Measurements from ENCODE around the gene SPCS1.

SPCS1 gene

GRCh38 chr3:52756141-52756540 lies 50.2 kb downstream of the SPCS1 start:
- DNase-seq (ENCODE audit: low spot score), result no peak
- TF ChIP-seq, protein P1, sequence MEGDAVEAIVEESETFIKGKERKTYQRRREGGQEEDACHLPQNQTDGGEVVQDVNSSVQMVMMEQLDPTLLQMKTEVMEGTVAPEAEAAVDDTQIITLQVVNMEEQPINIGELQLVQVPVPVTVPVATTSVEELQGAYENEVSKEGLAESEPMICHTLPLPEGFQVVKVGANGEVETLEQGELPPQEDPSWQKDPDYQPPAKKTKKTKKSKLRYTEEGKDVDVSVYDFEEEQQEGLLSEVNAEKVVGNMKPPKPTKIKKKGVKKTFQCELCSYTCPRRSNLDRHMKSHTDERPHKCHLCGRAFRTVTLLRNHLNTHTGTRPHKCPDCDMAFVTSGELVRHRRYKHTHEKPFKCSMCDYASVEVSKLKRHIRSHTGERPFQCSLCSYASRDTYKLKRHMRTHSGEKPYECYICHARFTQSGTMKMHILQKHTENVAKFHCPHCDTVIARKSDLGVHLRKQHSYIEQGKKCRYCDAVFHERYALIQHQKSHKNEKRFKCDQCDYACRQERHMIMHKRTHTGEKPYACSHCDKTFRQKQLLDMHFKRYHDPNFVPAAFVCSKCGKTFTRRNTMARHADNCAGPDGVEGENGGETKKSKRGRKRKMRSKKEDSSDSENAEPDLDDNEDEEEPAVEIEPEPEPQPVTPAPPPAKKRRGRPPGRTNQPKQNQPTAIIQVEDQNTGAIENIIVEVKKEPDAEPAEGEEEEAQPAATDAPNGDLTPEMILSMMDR (IDR thresholded peaks at IDR 0.05; ENCODE audit: extremely low read depth, missing control alignments), result no peak
